Measurements from ENCODE around the gene PLVAP. TPM values are rescaled to one million over a fixed set of nuclear protein-coding genes. Genes with fewer than 3 reads are reported as not detected.

Gene PLVAP
- total RNA-seq, 2 donors from 2014 or later, result 38.2 to 42.1 TPM

DNA sequence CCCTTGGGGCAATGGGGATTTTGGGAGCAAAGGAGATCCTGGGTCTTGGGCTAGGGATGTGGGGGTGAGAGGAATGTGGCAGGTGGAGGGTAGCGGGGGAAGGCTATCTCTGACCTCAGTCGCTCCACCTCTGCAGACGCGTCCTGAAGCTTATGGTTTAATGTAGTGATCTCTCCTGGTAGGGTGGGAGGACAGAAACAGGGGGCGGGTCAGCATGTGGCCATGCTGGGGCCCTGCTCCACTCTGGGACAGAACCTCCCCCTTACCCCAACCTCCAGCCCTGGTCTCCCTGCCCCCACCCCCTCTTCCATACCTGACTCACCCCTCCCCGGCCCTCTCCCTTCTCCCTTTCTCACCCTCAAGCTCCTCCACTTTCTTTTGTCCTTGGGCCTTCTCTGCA, 26.9 kb upstream of the PLVAP start:
- no peak for DNase-seq
- ATAC-seq, result no peak
- intact Hi-C loops (cut with DNase I, micrococcal nuclease), result no loop called here

DNA sequence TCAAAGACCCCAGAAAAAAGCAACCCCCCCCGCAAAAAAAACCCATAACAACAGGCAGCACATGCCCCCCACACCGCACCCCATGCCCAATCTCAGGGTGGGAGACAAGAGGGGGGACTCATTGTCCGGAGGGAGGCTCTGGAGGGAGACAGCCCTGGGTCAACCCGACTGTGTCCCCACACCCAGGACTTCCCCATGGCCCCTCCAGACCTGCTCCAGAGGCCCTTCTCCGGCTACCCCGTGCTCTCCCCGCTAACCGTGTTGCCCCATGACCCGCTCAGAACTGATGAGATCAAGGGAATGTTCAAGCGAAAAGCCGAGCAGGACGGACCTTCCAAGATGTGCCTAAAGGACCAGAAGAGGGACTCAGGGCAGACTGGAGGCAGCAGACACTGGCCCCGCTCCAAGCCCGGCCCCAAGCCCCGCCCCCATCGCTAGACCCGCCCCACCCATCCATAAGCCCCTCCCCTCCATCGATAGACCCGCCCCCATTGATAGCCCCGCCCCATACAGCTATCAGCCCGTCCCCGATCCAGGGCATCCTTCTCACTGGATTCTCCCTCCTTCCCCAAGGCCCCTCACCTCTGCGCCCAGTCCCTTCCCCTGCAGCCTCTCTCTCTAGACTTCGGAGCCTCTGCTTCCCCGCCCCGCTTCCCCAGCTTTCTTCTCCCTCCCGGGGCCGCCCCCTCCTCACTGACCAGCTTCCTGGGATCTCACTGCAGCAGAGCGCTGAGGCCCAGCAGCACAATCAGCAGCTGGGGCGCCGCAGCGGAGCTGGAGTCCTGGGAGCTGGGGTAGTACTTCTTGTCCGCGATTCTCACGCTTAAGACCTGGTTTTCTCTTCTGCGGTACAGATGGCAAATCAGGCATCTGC, 26.1 kb upstream of the PLVAP start:
- DNase-seq, result no peak
- peak; percentile 25 for ATAC-seq
- intact Hi-C loops (cut with DNase I, micrococcal nuclease), result no loop called here

DNA sequence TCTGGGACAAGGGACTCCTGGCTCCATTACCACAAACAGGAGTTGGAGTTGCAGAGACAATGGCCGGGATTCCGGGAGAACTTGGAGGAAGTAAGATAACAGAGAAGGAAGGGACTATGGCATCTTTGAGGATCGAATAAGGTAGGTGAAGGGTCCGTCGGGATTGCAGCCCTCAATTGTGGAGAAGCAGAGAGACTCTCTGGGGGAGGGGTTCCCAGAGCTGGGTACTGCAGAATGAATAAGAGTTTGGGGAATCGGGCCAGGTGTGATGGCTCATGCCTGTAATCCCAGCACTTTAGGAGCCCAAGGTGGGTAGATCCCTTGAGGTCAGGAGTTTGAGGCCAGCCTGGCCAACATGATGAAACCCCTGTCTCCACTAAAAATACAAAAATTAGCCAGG, 24.5 kb upstream of the PLVAP start:
- DNase-seq, result no peak
- intact Hi-C loops (cut with DNase I, micrococcal nuclease), result no loop called here
- ATAC-seq, result no peak

DNA sequence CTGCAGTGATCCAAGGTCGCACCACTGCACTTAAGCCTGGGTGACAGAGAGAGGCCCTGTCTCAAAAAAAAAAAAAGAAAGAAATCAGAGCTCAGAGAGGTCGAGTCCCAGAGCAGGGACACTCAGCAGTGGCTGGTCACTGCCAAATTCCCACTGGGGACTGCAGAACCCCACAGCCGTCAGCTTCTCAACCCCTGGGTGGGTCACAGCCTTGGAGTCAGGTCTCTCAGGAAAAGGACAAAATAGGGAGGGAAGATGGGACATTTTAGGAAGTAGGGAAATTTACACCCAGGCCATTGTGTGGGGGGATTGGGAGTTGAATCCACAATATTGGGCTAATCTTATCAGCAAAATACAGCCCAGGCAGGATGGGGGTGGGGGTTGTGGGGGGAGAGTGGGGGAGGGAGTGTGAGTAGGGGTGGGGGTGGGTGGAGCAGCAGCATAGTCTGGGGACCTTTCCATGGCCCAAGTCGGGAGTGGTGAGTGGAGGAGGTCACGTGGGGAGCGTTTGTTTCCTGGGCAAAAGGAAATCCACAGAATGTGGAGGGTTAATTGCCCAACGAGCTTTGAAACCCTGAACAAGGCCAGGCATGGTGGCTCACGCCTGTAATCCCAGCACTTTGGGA, 21.9 kb upstream of the PLVAP start:
- intact Hi-C loops (cut with DNase I, micrococcal nuclease), result loop anchor here in 1 of 2 donors (10.0 kb wide), 1 partner anchor 66 kb away; the partner anchor contains the start of gene NXNL1
- ATAC-seq (no peak), DNase-seq (no peak)

GRCh38 chr19:17394891-17395415, 17.8 kb upstream of the PLVAP start:
- peak in 1 of 2 donors; percentile 78 for DNase-seq
- peak; percentile 29 for ATAC-seq
- intact Hi-C loops (cut with DNase I, micrococcal nuclease), result loop anchor here in 1 of 2 donors (10.0 kb wide), 1 partner anchor 70 kb away; the partner anchor contains the start of gene NXNL1

DNA sequence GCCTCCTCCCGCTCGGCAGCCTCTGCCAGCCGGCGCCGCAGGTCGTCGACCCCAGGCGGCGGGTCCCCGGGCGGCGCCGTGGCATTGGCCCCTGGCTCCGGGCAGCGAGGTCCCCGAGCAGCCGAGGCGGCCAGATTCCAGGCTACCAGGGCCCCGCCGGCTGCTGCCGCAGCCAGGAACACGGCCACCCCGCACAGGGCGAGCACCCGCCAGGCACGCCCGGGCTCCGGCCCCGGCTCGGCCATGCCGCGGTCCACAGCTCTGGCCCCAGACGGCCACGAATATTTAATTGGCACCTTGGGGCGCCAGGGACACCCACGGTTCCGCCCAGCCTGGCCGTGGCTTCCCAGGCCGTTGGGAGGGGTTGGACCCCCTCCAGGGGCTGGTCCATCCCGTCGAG, 16.8 kb upstream of the PLVAP start, which contains the start of gene CCDC194:
Gene CCDC194 (minus strand): TSS at position 283 of the 400 bp plus-strand sequence. CDS start 38 bp downstream, at position 245.
- no peak for ATAC-seq
- no peak for DNase-seq
- intact Hi-C loops (cut with DNase I, micrococcal nuclease), result loop anchor here in 1 of 2 donors (10.0 kb wide), 1 partner anchor 71 kb away; the partner anchor contains the start of gene NXNL1

DNA sequence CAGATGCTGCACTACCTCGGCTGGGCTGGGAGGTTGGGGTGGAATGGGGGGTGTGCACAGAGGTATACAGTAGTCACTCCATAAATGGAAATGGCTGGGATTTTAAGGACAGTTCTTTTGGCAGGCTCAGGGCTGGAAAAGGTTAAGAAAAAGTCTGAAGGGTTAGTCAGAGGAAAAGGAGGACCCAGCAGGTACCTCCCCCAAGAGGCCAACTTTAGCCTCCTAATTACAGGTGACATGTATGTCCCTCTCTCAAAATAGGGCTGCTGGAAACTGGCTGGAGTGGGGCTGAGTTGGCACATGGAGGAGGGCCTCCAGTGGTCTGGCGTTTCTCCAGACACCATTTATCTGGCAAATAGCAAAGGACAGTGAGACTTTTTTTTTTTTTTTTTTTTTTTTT, 15.9 kb upstream of the PLVAP start:
- ATAC-seq (no peak), DNase-seq (no peak)
- intact Hi-C loops (cut with DNase I, micrococcal nuclease), result loop anchor here in 1 of 2 donors (10.0 kb wide), 1 partner anchor 72 kb away; the partner anchor contains the start of gene NXNL1

DNA sequence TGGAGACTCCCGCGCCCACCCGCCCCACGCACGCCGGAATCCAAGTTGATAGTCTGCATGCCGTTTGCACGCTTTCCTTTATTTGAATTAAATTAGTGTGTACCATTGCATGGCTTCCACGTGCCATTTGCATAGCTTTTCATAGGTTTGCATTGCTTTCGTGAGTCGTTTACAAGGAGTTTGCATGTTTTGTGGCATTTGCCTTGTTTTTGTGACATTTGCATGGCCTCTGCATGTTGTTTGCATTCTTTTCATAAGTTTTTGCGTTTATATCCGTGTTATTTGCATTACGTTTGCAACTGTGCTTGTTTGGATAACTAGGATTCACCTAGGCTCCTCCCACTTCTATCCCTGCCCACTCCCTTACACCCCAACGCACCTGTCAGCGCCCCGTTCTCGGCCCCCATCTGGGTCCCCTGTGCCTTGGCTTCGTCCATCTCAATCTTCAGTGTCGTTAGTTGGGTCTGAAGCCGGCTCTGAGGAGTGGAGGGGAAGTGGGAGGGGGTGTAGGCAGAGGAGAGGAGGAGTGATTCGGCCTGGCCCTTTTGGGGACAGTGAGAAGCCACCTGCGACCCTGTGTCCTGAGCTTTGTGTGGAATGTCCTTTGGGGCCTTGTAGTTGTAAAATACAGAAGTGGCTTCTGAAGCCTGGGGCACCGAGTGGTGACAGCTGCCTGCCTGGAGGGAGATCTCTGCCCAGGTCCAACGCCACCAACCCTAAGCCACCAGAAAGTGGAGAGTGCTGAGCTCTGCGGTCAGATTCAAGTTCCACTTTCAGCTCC, 14.4 kb upstream of the PLVAP start:
- ATAC-seq (no peak), DNase-seq (no peak)
- intact Hi-C loops (cut with DNase I, micrococcal nuclease), result loop anchor here in 1 of 2 donors (10.0 kb wide), 1 partner anchor 73 kb away; the partner anchor contains the start of gene NXNL1

- ATAC-seq (peak; percentile 99), DNase-seq (peak; percentile 90 to 93)
- intact Hi-C loops (cut with DNase I, micrococcal nuclease), result loop anchor here in 1 of 2 donors (10.0 kb wide), 1 partner anchor 74 kb away; the partner anchor contains the start of gene NXNL1
Observed at GRCh38 chr19:17390665-17391370, 13.7 kb upstream of the PLVAP start.

DNA sequence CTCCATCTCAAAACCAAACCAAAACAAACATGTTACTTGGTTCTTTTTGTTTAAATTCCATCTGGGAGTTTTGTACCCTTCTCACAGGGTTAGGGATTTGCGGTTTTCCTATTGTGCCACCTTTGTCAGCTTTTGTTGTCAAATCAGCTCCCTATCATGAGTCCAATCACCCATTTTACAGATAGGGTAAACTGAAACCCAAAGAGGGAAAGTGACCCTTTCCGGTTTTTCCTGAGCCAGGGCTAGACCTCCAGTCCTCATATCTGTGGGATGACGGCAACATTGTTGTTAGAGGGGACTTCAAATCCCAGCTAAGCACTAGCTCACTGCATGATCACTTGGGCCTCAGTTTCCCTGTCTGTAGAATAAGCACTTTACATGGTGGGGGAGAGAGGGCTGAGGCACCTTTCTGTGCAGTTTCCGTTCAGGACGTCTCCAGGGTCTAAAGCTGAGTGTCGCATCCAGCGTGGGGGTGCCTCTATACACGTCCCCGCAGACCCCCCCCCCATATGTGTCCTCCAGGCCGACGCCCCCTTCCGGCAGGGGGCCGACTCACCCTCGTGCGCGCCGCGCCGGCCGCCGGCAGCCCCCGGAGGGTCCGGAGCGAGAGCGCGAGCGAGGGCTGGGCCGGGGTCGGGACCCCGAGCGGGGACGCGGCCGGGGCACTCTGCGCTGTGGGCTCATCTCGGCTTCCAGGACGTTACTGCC, 13.0 kb upstream of the PLVAP start:
- no peak for ATAC-seq
- intact Hi-C loops (cut with DNase I, micrococcal nuclease), result loop anchor here in 1 of 2 donors (5.0 to 10.0 kb wide), 2 partner anchors 43 to 75 kb away; partner anchors contain the start of gene NXNL1
- DNase-seq, result no peak

- DNase-seq, result no peak
- ATAC-seq, result no peak
- intact Hi-C loops (cut with DNase I, micrococcal nuclease), result loop anchor here in 1 of 2 donors (5.0 kb wide), 1 partner anchor 42 kb away; no protein-coding TSS in a partner anchor
Observed at GRCh38 chr19:17389288-17389687, 12.1 kb upstream of the PLVAP start.

GRCh38 chr19:17385878-17386611, 8.9 kb upstream of the PLVAP start:
- DNase-seq (peak in 1 of 2 donors; percentile 73), ATAC-seq (peak; percentile 53)
- intact Hi-C loops (cut with DNase I, micrococcal nuclease), result loop anchor here in 1 of 2 donors (5.0 kb wide), 1 partner anchor 39 kb away; no protein-coding TSS in a partner anchor

GRCh38 chr19:17380426-17381138, 3.4 kb upstream of the PLVAP start:
- no peak for DNase-seq
- intact Hi-C loops (cut with DNase I, micrococcal nuclease), result no loop called here

DNA sequence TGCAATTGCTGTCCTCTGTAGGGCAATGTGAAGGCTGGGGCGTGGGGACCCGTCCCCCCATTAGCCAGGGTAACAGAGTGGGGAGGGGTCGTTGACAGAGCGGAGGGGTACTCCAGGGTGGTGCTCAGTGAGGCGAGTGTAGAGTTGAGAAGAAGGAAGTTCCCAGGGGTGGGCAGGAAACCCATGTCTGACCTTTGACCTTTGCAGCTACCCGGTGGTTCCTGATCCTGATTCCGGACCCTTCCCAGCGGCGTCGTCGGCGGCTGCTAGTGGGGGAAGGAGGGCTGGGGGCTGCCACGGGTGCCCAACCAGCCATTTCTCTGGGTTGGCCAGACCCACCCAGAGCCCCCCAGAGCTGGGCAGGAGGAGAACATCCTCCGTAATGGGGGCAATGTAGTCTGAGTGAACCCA, 2.1 kb upstream of the PLVAP start:
- DNase-seq (no peak), ATAC-seq (no peak)
- intact Hi-C loops (cut with DNase I, micrococcal nuclease), result no loop called here

More at GRCh38 chr19:17380426-17381138, 3.4 kb upstream of the PLVAP start:
- no peak for ATAC-seq

GRCh38 chr19:17378271-17378670, 1.1 kb upstream of the PLVAP start:
- ATAC-seq (no peak), DNase-seq (no peak)
- intact Hi-C loops (cut with DNase I, micrococcal nuclease), result no loop called here

All from left colon (tissue), 2 donors.